Fibroblast of lung (primary cell): Measurements from ENCODE around the gene NEUROD2. TPM values are rescaled to one million over a fixed set of nuclear protein-coding genes. Genes with fewer than 3 reads are reported as not detected.

Experiments
- DNase-seq, 2 donors: peaks; one replicate each; pipeline versions ENCODE4 v3.0.0 to v3.0.0-alpha.2; 2010; ENCODE audit warnings: low read depth in 2 of 2
- H2AFZ ChIP-seq: 2 replicates; pipeline ENCODE4 v1.5.1; 2012; ENCODE audit warnings: low read length, control low read depth, inconsistent platforms
- H3K27ac ChIP-seq: 2 replicates; pipeline ENCODE4 v1.5.1; 2011; ENCODE audit warnings: low read length, control low read depth; ENCODE audit not compliant: insufficient read depth
- H3K27me3 ChIP-seq: 2 replicates; pipeline ENCODE4 v1.5.1; 2011; ENCODE audit warnings: mild to moderate bottlenecking, low read length; ENCODE audit not compliant: control insufficient read depth, insufficient read depth
- H3K36me3 ChIP-seq: 2 replicates; pipeline ENCODE4 v1.5.1; 2011; ENCODE audit warnings: low read length; ENCODE audit not compliant: control insufficient read depth, insufficient read depth
- H3K4me1 ChIP-seq: 2 replicates; pipeline ENCODE4 v1.5.1; 2011; ENCODE audit warnings: low read length; ENCODE audit not compliant: control insufficient read depth, insufficient read depth; ENCODE audit errors: extremely low read depth
- H3K4me2 ChIP-seq: 2 replicates; pipeline ENCODE4 v1.5.1; 2011; ENCODE audit warnings: low read length, control low read depth; ENCODE audit not compliant: insufficient read depth; ENCODE audit errors: extremely low read depth
- H3K4me3 ChIP-seq, 4 experiments: fragments of 200-600 bp in 1 of 4; sonication (generic) in 1 of 4; replicated peaks in 1 of 4; 2 replicates each; pipeline ENCODE4 v1.5.1; 2011 to 2016; ENCODE audit warnings: low read length in 4 of 4, low read depth in 3 of 4, mild to moderate bottlenecking in 3 of 4, control low read depth in 2 of 4, inconsistent platforms in 1 of 4, mixed read lengths in 1 of 4; ENCODE audit not compliant: insufficient read depth in 1 of 4; ENCODE audit errors: control extremely low read depth in 1 of 4
- H3K79me2 ChIP-seq: 2 replicates; pipeline ENCODE4 v1.5.1; 2012; ENCODE audit warnings: mild to moderate bottlenecking, low read length, inconsistent platforms; ENCODE audit not compliant: control insufficient read depth, insufficient read depth
- H3K9ac ChIP-seq: 2 replicates; pipeline ENCODE4 v1.5.1; 2011; ENCODE audit warnings: mild to moderate bottlenecking, low read length, control low read depth; ENCODE audit not compliant: insufficient read depth
- H3K9me3 ChIP-seq: 2 replicates; pipeline ENCODE4 v1.5.1; 2012; ENCODE audit warnings: low read depth, low read length; ENCODE audit not compliant: control insufficient read depth, insufficient read depth
- H4K20me1 ChIP-seq: 2 replicates; pipeline ENCODE4 v1.5.1; 2011; ENCODE audit warnings: low read length; ENCODE audit not compliant: control insufficient read depth, insufficient read depth; ENCODE audit errors: extremely low read depth
- EZH2 ChIP-seq: IDR thresholded peaks from 2 replicates; pipeline ENCODE4 v1.5.1; 2012; ENCODE audit warnings: low read length, control low read depth, mild to moderate bottlenecking; ENCODE audit errors: missing control alignments
- polyA plus RNA-seq, 2 donors: library from polyadenylated mRNA; depleted of rRNA in 1 of 2; stranded (reverse) in 1 of 2; unstranded in 1 of 2; fragments of >200 nt; gene quantifications; 2 replicates each; pipeline ENCODE4 v1.2.1, GENCODE V29; 2011 to 2012; ENCODE audit warnings: missing spikeins in 1 of 2
- total RNA-seq: library from RNA; depleted of rRNA; stranded (reverse); fragments of >200 nt; gene quantifications from 2 replicates; pipeline ENCODE4 v1.2.1, GENCODE V29; 2014
- TF ChIP-seq, protein P1 (sequence below), 2 donors: IDR thresholded peaks in 1 of 2; conservative IDR thresholded peaks in 1 of 2; 1 replicate in 1 of 2; 2 replicates in 1 of 2; pipeline ENCODE4 v1.5.1; 2011 to 2012; ENCODE audit warnings: low read length in 2 of 2, control low read depth in 1 of 2, inconsistent platforms in 1 of 2, low read depth in 1 of 2, mild to moderate bottlenecking in 1 of 2

Gene NEUROD2
- total and polyA plus RNA-seq, 2 donors (not counting 1 experiment from before 2014, with no cell fraction given): not detected

DNA sequence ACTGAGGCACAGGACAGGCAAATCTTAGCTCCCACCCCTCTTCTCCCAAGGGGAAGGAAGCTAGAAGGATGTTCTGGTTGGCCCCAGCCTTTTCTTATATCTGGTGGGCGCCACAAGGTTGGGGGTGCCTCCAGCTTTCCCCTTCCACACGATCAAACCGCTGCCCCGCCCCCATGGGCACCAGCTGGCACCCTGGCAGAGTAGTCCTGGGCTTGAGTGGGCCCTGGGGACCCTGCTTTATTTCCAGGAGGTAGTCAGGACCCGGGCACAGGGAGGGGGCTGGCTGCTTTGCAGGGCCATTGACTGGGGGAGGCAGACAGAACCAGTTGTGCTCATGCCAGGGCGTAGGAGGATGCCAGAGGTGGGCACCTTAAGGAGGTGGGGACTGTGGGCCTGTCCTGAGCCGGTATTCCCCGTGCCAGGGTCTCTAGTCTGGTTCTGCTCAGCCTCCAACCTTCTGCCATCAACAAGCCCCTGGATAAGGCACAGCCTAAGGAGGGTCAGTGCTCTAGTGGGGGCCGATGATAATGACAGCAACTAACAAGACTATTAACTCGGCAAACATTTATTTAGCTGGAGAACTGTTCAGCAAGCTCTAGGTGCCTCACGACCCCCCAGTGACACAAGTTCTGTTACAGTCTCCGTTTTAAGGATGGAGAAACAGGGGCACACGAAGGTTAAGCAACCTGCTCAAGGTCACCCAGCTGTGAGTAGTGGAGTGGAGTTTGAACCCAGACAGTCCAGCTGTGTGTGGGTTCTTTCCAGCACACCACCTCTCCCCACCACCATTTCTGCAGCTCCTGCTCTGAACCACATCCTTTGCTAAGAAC, 11.5 kb upstream of the NEUROD2 start:
- no peaks in the 10 kb centered on the region for H3K9me3 ChIP-seq
- H2AFZ ChIP-seq: no peak overlapping the region
- no peaks in the 10 kb centered on the region for H3K36me3 ChIP-seq
- no peak for DNase-seq
- H3K79me2 ChIP-seq: no peaks in the 10 kb centered on the region
- H3K27me3 ChIP-seq: peaks cover 25% of the 10 kb centered on the region
- no peaks in the 10 kb centered on the region for H4K20me1 ChIP-seq
- TF ChIP-seq EZH2: no peak
- TF ChIP-seq, protein P1, sequence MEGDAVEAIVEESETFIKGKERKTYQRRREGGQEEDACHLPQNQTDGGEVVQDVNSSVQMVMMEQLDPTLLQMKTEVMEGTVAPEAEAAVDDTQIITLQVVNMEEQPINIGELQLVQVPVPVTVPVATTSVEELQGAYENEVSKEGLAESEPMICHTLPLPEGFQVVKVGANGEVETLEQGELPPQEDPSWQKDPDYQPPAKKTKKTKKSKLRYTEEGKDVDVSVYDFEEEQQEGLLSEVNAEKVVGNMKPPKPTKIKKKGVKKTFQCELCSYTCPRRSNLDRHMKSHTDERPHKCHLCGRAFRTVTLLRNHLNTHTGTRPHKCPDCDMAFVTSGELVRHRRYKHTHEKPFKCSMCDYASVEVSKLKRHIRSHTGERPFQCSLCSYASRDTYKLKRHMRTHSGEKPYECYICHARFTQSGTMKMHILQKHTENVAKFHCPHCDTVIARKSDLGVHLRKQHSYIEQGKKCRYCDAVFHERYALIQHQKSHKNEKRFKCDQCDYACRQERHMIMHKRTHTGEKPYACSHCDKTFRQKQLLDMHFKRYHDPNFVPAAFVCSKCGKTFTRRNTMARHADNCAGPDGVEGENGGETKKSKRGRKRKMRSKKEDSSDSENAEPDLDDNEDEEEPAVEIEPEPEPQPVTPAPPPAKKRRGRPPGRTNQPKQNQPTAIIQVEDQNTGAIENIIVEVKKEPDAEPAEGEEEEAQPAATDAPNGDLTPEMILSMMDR (conservative IDR thresholded peaks at IDR 0.05 in 1 of 2, IDR thresholded peaks at IDR 0.05 in 1 of 2; ENCODE audit: low read depth in 1 of 2, low read length in 2 of 2): no peak
- no peaks in the 10 kb centered on the region for H3K4me1 ChIP-seq
- H3K4me3 ChIP-seq: no peak overlapping the region
- H3K4me2 ChIP-seq: peak overlapping the region; percentile 87
- H3K27ac ChIP-seq: no peak overlapping the region
- H3K9ac ChIP-seq: no peak overlapping the region

DNA sequence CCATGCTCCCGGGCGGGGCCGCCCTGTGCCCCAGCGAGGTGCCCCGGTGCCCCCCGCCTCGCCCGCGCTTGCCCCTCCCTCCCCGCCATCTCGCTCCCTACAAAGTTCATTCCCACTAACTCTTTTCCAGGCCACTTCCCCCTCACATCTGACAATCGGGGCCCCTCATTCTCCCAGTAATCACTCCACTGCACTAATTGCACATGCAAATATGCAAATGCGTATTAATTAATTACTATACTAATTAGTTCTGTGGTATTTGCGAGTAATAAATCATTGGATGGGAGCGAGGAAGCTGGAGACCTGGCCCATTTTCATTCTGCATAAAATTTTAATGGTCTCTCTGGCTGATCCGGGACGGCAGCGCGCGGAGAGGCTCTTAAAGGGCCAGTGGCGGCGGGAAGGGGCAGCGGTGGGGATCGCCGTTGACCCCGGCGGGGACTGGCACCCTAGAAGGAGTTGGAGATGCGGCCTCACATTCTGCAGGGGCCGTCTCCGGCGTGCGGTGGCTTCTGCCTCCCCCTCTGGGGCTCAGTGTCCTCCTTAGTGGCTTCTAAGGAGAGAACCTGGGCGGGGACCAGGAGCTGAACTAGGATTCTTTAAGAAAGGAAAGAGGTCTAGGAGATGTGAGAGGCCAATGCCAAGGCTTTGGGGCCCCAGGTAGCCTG, 10.7 kb upstream of the NEUROD2 start:
- no peak for DNase-seq
- no peak overlapping the region for H3K27ac ChIP-seq
- H2AFZ ChIP-seq: peak overlapping the region; percentile 52
- H3K4me1 ChIP-seq: no peaks in the 10 kb centered on the region
- H3K4me2 ChIP-seq: peak overlapping the region; percentile 87
- TF ChIP-seq, protein P1 (conservative IDR thresholded peaks at IDR 0.05 in 1 of 2, IDR thresholded peaks at IDR 0.05 in 1 of 2; ENCODE audit: low read depth in 1 of 2, low read length in 2 of 2): no peak
- TF ChIP-seq EZH2: no peak
- no peaks in the 10 kb centered on the region for H3K9me3 ChIP-seq
- no peak overlapping the region for H3K9ac ChIP-seq
- H3K36me3 ChIP-seq: no peaks in the 10 kb centered on the region
- H3K4me3 ChIP-seq: peak overlapping the region; percentile 32 to 78 (median 56)
- peaks cover 25% of the 10 kb centered on the region for H3K27me3 ChIP-seq
- H3K79me2 ChIP-seq: no peaks in the 10 kb centered on the region
- no peaks in the 10 kb centered on the region for H4K20me1 ChIP-seq

DNA sequence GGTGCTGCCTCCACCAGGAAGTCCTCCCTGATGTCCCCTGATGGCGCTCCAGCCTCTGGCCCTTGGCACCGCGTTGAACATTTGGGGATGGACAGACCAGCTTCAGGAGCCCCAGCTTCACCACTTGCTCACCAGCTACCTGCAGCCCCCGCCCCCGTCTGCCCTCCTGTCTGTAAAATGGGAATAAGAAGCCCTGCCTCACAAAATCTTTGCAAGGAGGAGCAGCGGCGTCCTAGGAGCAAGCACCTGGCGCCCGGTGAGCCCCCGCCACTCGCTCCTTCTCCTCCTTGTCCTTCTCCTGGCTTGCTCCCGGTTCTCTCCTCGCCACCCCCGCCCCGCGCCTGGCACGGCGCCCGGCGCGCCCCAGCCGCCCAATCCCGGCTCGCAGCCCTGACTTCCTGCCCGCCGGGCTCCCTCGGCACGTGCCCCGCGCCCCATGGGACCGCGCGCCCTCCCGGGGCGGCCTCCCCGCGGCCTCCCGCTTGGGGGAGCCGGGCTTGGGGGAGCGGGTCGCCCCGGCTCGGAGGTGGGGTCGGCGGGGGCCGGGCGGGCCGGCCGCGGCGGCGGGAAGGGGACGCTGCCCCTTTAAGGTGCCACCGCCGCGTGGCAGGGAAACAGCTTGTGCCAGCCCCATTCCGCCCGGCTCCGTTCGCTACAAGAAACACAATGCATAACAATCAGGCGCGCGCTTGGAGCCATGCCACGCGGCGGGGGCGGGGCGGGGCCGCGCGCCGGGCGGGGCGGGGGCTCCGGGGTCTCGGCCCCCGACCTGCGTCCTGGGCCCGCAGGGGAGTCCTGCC, 9.9 kb upstream of the NEUROD2 start:
- no peak overlapping the region for H2AFZ ChIP-seq
- H3K4me1 ChIP-seq: no peaks in the 10 kb centered on the region
- no peak for TF ChIP-seq EZH2
- TF ChIP-seq, protein P1 (conservative IDR thresholded peaks at IDR 0.05 in 1 of 2, IDR thresholded peaks at IDR 0.05 in 1 of 2; ENCODE audit: low read depth in 1 of 2, low read length in 2 of 2): no peak
- H3K27ac ChIP-seq: no peak overlapping the region
- peak overlapping the region; percentile 26 for H3K9ac ChIP-seq
- no peaks in the 10 kb centered on the region for H3K36me3 ChIP-seq
- H3K4me2 ChIP-seq: peak overlapping the region; percentile 71
- peak overlapping the region; percentile 27 to 59 (median 43) for H3K4me3 ChIP-seq
- no peaks in the 10 kb centered on the region for H3K79me2 ChIP-seq
- H3K9me3 ChIP-seq: no peaks in the 10 kb centered on the region
- peaks cover 25% of the 10 kb centered on the region for H3K27me3 ChIP-seq
- peak; percentile 18 to 36 for DNase-seq
- no peaks in the 10 kb centered on the region for H4K20me1 ChIP-seq
